NCI-H82 treated with DMSO at 0.1 percent for 48 hours (cell line): ENCODE results near the gene FHIT.

Experiments
- DNase-seq: peaks from one replicate; lab custom pipeline; 2025; ENCODE audit not compliant: unreplicated experiment; lab: John Stamatoyannopoulos, UW

FHIT gene

GRCh38 chr3:60147249-60147950, 1103.9 kb downstream of the FHIT start:
- no peak for DNase-seq

GRCh38 chr3:60146121-60146520, 1105.1 kb downstream of the FHIT start:
- DNase-seq, result no peak

GRCh38 chr3:60144071-60144470, 1107.2 kb downstream of the FHIT start:
- DNase-seq, result no peak

GRCh38 chr3:60142009-60142408, 1109.2 kb downstream of the FHIT start:
- DNase-seq, result no peak

GRCh38 chr3:60140160-60140559, 1111.1 kb downstream of the FHIT start:
- DNase-seq, result no peak

- DNase-seq, result no peak
Observed at GRCh38 chr3:60136601-60137000, 1114.7 kb downstream of the FHIT start.

- DNase-seq, result no peak
Observed at GRCh38 chr3:60135474-60135873, 1115.8 kb downstream of the FHIT start.

GRCh38 chr3:60133269-60134162, 1117.7 kb downstream of the FHIT start:
- DNase-seq, result no peak

GRCh38 chr3:60131618-60132017, 1119.6 kb downstream of the FHIT start:
- DNase-seq, result no peak

GRCh38 chr3:60126511-60127304, 1124.5 kb downstream of the FHIT start:
- no peak for DNase-seq

GRCh38 chr3:60125686-60126085, 1125.6 kb downstream of the FHIT start:
- no peak for DNase-seq

GRCh38 chr3:60120245-60120644, 1131.0 kb downstream of the FHIT start:
- no peak for DNase-seq

GRCh38 chr3:60114191-60114590, 1137.1 kb downstream of the FHIT start:
- DNase-seq, result no peak

- no peak for DNase-seq
Observed at GRCh38 chr3:60107275-60107674, 1144.0 kb downstream of the FHIT start.

- no peak for DNase-seq
Observed at GRCh38 chr3:60102154-60102553, 1149.1 kb downstream of the FHIT start.

- DNase-seq, result no peak
Observed at GRCh38 chr3:60101621-60102020, 1149.6 kb downstream of the FHIT start.

- DNase-seq, result no peak
Observed at GRCh38 chr3:60096403-60096802, 1154.8 kb downstream of the FHIT start.

GRCh38 chr3:60095930-60096329, 1155.3 kb downstream of the FHIT start:
- no peak for DNase-seq

- DNase-seq, result no peak
Observed at GRCh38 chr3:60095516-60095915, 1155.7 kb downstream of the FHIT start.

GRCh38 chr3:60094392-60094947, 1156.8 kb downstream of the FHIT start:
- no peak for DNase-seq

- DNase-seq, result no peak
Observed at GRCh38 chr3:60090548-60090947, 1160.7 kb downstream of the FHIT start.
